ENCODE data around the gene ZNF593OS. TPM values are rescaled to one million over a fixed set of nuclear protein-coding genes. Genes with fewer than 3 reads are reported as not detected.

The ZNF593OS gene
- total and polyA plus RNA-seq, 7 experiments from 2014 or later = 0.97 TPM; not detected in 6

DNA sequence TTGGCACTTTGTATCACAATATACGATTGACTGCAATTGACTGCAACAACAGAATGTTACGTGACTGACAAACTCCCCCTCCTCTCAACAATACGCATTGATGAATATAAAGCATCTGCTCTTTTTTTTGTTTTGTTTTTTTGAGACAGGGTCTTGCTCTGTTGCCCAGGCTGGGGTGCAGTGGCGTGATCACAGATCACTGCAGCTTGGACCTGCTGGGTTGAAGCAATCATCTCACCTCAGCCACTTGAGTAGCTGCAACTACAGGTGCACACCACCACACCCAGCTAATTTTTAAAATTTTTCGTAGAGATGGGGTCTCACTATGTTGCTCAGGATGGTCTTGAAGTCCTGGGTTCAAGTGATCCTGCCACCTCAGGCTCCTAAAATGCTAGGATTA lies 41.1 kb upstream of the ZNF593OS start:
- H3K4me3 Mint-ChIP-seq = no peak overlapping the region
- Histone ChIP-seq H3K4me3 (ENCODE audit: low read length) (no peak overlapping the region), H3K9me3 (ENCODE audit: control insufficient read depth in 2 of 3, low read length in 3 of 3) (no peaks in the 10 kb centered on the region), H3K36me3 (ENCODE audit: control insufficient read depth in 2 of 3, insufficient read depth in 3 of 3, low read length in 3 of 3) (no peaks in the 10 kb centered on the region), H3K4me1 (ENCODE audit: control insufficient read depth in 2 of 2, insufficient read depth in 2 of 2, low read length in 2 of 2) (no peaks in the 10 kb centered on the region), H3K27me3 (ENCODE audit: control insufficient read depth in 2 of 2, insufficient read depth in 2 of 2, low read length in 2 of 2) (no peaks in the 10 kb centered on the region), H3K27ac (ENCODE audit: low read depth, low read length) (no peak overlapping the region)
- H3K27me3 Mint-ChIP-seq = peaks cover 0 to 25% (median 0%) of the 10 kb centered on the region in 5 donors
- no peaks in the 10 kb centered on the region for H3K9me3 Mint-ChIP-seq
- no peaks in the 10 kb centered on the region for H3K4me1 Mint-ChIP-seq
- ChIA-PET POLR2A (interaction anchor here (1.2 kb wide), 1 partner anchor 109 kb away, joined by 3 read pairs; no protein-coding TSS in a partner anchor), CTCF (no interaction called here)
- no peak for DNase-seq
- no peak for ATAC-seq
- intact Hi-C loops (cut with micrococcal nuclease) = no loop called here
- no peaks in the 10 kb centered on the region for H3K36me3 Mint-ChIP-seq
- H3K27ac Mint-ChIP-seq = no peak overlapping the region

DNA sequence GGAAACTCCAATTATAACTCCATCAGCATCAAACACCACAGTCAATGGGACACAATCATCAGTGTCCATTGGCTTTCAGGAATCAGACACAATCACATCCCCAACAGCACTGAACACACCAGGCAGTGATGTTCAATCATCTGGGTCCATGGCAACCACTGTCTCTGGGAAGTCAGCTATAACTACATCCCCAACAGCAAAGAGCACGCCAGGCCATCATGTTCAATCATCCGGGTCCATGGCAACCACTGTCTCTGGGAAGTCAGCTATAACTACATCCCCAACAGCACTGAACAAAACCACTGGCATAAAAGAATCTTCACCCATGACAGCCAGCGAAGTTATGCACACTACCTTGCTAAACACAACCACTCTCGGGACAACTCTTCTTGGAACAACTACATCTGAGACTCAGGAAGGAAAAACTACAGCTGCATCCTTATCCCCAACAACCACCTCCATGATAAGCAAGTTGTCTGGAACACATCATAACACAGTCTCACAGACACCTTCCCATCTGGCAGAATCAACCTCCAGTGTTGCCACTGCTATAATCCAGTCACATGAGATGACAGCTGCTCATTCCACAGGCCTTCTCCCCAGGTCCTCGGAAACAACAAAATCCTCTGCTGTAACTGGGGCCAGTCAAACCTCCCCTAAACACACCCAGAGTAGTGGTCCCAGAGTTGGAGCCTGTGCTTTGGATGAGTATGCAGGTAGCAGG lies 38.7 kb upstream of the ZNF593OS start:
- Histone ChIP-seq H3K27ac (ENCODE audit: low read depth, low read length) (no peak overlapping the region), H3K36me3 (ENCODE audit: control insufficient read depth in 2 of 3, insufficient read depth in 3 of 3, low read length in 3 of 3) (no peaks in the 10 kb centered on the region), H3K4me1 (ENCODE audit: control insufficient read depth in 2 of 2, insufficient read depth in 2 of 2, low read length in 2 of 2) (no peaks in the 10 kb centered on the region), H3K27me3 (ENCODE audit: control insufficient read depth in 2 of 2, insufficient read depth in 2 of 2, low read length in 2 of 2) (no peaks in the 10 kb centered on the region), H3K4me3 (ENCODE audit: low read length) (no peak overlapping the region), H3K9me3 (ENCODE audit: control insufficient read depth in 2 of 3, low read length in 3 of 3) (no peaks in the 10 kb centered on the region)
- H3K27me3 Mint-ChIP-seq = peaks cover 0 to 21% (median 0%) of the 10 kb centered on the region in 5 donors
- H3K36me3 Mint-ChIP-seq = no peaks in the 10 kb centered on the region
- H3K9me3 Mint-ChIP-seq = no peaks in the 10 kb centered on the region
- ChIA-PET POLR2A (interaction anchor here (1.4 kb wide), 1 partner anchor 8 kb away, joined by 3 read pairs; no protein-coding TSS in a partner anchor), CTCF (interaction anchor here (0.7 to 0.8 kb wide), 3 partner anchors 23 to 329 kb away, joined by 3 to 8 read pairs (median 3); no protein-coding TSS in a partner anchor)
- no peak overlapping the region for H3K27ac Mint-ChIP-seq
- no peak for ATAC-seq
- no peak for DNase-seq
- peaks cover 0 to 4% (median 0%) of the 10 kb centered on the region in 7 donors for H3K4me1 Mint-ChIP-seq
- no peak overlapping the region for H3K4me3 Mint-ChIP-seq
- intact Hi-C loops (cut with micrococcal nuclease) = no loop called here

DNA sequence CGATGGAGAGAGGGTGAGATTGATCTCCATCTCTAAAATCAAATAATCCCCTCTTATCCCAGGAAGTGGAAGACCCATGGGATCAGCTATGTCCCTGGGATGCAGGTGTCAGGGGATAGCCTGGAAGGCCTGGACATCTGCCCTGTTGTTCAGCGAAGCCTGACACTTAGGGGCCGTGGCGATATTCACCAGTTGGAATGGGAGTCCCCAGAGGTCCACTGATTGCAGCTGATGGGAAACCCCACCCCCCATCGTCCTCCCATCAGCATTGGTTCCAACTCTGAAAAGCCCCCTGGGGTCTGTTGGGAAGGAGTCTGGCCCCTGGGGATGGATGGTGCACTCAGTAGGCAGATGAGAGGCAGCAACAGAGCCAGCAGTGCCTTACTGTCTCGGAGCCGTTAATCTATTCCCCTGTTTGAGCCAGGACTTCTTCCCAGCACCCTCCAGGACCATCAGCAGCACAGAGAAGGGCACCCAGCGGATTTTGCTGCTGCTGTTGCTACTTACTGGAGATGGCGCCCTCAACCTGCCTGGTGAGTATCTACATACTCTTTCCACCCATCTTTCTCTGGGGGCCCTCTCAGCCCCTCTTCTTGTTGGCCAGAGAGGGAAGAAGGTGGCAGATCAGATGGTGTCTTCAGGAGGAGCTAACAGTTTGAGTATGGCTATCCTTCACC lies 32.1 kb upstream of the ZNF593OS start:
- POLR2A ChIA-PET = no interaction called here
- H3K27ac ChIP-seq (ENCODE audit: low read depth, low read length) = no peak overlapping the region
- H3K4me3 Mint-ChIP-seq = peak overlapping the region in 1 of 10 donors; percentile 90
- intact Hi-C loops (cut with micrococcal nuclease) = loop anchor here in 1 of 2 donors (2.0 kb wide), 1 partner anchor 31 kb away; the partner anchor contains the start of gene CEP85
- no peaks in the 10 kb centered on the region for H3K36me3 ChIP-seq (ENCODE audit: control insufficient read depth in 2 of 3, insufficient read depth in 3 of 3, low read length in 3 of 3)
- peak overlapping the region in 7 of 9 donors; percentile 75 to 98 (median 89) for H3K27ac Mint-ChIP-seq
- H3K4me1 ChIP-seq (ENCODE audit: control insufficient read depth in 2 of 2, insufficient read depth in 2 of 2, low read length in 2 of 2) = peaks cover 8 to 28% of the 10 kb centered on the region in 2 donors
- H3K27me3 Mint-ChIP-seq = peaks cover 0 to 2% (median 0%) of the 10 kb centered on the region in 5 donors
- H3K4me1 Mint-ChIP-seq = peaks cover 21 to 54% (median 39%) of the 10 kb centered on the region in 7 donors
- no peak overlapping the region for H3K4me3 ChIP-seq (ENCODE audit: low read length)
- no peaks in the 10 kb centered on the region for H3K9me3 Mint-ChIP-seq
- no peaks in the 10 kb centered on the region for H3K9me3 ChIP-seq (ENCODE audit: control insufficient read depth in 2 of 3, low read length in 3 of 3)
- H3K36me3 Mint-ChIP-seq = no peaks in the 10 kb centered on the region
- CTCF ChIA-PET = interaction anchor here (0.6 kb wide), 1 partner anchor 62 kb away, joined by 3 read pairs; no protein-coding TSS in a partner anchor
- no peaks in the 10 kb centered on the region for H3K27me3 ChIP-seq (ENCODE audit: control insufficient read depth in 2 of 2, insufficient read depth in 2 of 2, low read length in 2 of 2)
- no peak for ATAC-seq
- DNase-seq = no peak

DNA sequence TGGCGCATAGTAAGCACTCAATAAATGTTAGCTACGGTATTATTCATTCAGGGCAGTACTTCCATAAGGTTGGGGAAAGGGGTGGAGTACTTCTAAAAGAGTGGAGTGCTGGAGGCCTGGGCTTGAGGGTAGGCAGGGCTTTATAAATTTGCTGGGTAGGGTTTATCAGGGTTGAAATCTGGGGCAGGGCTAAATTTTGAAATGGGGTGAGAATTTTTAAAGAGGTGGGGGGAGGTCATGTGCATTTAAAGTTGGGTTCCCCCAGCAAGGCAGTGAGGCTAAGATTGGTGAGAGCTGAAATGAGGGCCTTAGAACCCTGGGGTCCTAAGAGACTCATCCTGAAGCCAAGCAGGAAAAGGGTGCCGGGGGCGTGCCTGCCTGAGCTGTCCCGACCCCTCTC lies 28.8 kb upstream of the ZNF593OS start:
- peaks cover 0 to 5% (median 0%) of the 10 kb centered on the region in 5 donors for H3K27me3 Mint-ChIP-seq
- Histone ChIP-seq H3K4me1 (ENCODE audit: control insufficient read depth in 2 of 2, insufficient read depth in 2 of 2, low read length in 2 of 2) (peaks cover 8 to 28% of the 10 kb centered on the region in 2 donors), H3K4me3 (ENCODE audit: low read length) (no peak overlapping the region), H3K27ac (ENCODE audit: low read depth, low read length) (no peak overlapping the region), H3K36me3 (ENCODE audit: control insufficient read depth in 2 of 3, insufficient read depth in 3 of 3, low read length in 3 of 3) (no peaks in the 10 kb centered on the region), H3K27me3 (ENCODE audit: control insufficient read depth in 2 of 2, insufficient read depth in 2 of 2, low read length in 2 of 2) (no peaks in the 10 kb centered on the region), H3K9me3 (ENCODE audit: control insufficient read depth in 2 of 3, low read length in 3 of 3) (no peaks in the 10 kb centered on the region)
- H3K4me3 Mint-ChIP-seq = peak overlapping the region in 1 of 10 donors; percentile 90
- no peak for DNase-seq
- H3K27ac Mint-ChIP-seq = peak overlapping the region; percentile 28 to 98 (median 91)
- H3K9me3 Mint-ChIP-seq = no peaks in the 10 kb centered on the region
- intact Hi-C loops (cut with micrococcal nuclease) = no loop called here
- CTCF ChIA-PET = no interaction called here
- H3K4me1 Mint-ChIP-seq = peaks cover 21 to 50% (median 39%) of the 10 kb centered on the region in 7 donors
- ATAC-seq = no peak
- no peaks in the 10 kb centered on the region for H3K36me3 Mint-ChIP-seq
- POLR2A ChIA-PET = no interaction called here

DNA sequence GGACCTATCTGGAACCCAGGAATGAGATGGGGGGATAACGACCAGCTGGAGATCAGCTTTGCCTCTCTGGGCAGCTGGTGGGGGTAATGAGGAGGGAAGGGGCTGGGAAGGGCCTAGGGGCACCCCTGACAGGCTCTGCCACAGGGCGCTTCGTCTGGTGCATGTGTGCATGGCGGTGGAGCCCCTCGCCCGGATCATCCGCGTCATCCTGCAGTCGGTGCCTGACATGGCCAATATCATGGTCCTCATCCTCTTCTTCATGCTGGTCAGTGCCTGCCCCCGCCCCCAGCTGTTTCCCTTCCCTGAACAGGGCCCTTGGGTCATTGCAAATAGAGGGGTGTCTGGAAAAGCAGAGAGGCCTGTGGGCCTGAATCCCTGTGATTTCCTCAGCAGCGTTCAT lies 26.2 kb upstream of the ZNF593OS start:
- Mint-ChIP-seq H3K27me3 (peaks cover 0 to 7% (median 0%) of the 10 kb centered on the region in 5 donors), H3K4me3 (no peak overlapping the region), H3K9me3 (no peaks in the 10 kb centered on the region), H3K27ac (peak overlapping the region in 3 of 9 donors; percentile 20 to 98 (median 42)), H3K4me1 (peaks cover 19 to 47% (median 38%) of the 10 kb centered on the region in 7 donors), H3K36me3 (no peaks in the 10 kb centered on the region)
- Histone ChIP-seq H3K4me1 (ENCODE audit: control insufficient read depth in 2 of 2, insufficient read depth in 2 of 2, low read length in 2 of 2) (peaks cover 8 to 21% of the 10 kb centered on the region in 2 donors), H3K27ac (ENCODE audit: low read depth, low read length) (no peak overlapping the region), H3K4me3 (ENCODE audit: low read length) (no peak overlapping the region), H3K36me3 (ENCODE audit: control insufficient read depth in 2 of 3, insufficient read depth in 3 of 3, low read length in 3 of 3) (no peaks in the 10 kb centered on the region), H3K9me3 (ENCODE audit: control insufficient read depth in 2 of 3, low read length in 3 of 3) (no peaks in the 10 kb centered on the region), H3K27me3 (ENCODE audit: control insufficient read depth in 2 of 2, insufficient read depth in 2 of 2, low read length in 2 of 2) (no peaks in the 10 kb centered on the region)
- ChIA-PET CTCF (no interaction called here), POLR2A (no interaction called here)
- intact Hi-C loops (cut with micrococcal nuclease) = no loop called here
- DNase-seq (no peak), ATAC-seq (no peak)

DNA sequence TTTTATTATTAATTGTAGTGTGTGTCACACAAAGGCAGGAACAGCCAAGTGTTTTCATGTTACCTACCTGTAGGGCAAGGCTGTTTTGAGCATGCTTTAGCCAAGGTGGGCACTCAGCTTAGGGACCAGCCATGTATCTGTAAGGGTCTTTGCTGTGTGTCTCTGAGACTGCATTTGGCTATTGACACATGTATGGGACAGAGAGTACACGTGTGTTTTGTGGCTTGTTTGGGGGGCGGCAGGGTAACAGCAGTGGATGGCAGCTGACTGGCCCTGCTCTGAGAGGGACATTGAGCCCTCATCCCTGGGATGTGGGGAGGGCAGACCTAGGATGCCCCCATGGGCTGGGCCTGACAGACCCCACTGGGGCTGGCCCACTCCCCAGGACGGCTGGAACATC lies 25.7 kb upstream of the ZNF593OS start:
- Histone ChIP-seq H3K4me3 (ENCODE audit: low read length) (no peak overlapping the region), H3K4me1 (ENCODE audit: control insufficient read depth in 2 of 2, insufficient read depth in 2 of 2, low read length in 2 of 2) (peaks cover 4 to 16% of the 10 kb centered on the region in 2 donors), H3K36me3 (ENCODE audit: control insufficient read depth in 2 of 3, insufficient read depth in 3 of 3, low read length in 3 of 3) (no peaks in the 10 kb centered on the region), H3K9me3 (ENCODE audit: control insufficient read depth in 2 of 3, low read length in 3 of 3) (no peaks in the 10 kb centered on the region), H3K27ac (ENCODE audit: low read depth, low read length) (no peak overlapping the region), H3K27me3 (ENCODE audit: control insufficient read depth in 2 of 2, insufficient read depth in 2 of 2, low read length in 2 of 2) (no peaks in the 10 kb centered on the region)
- ChIA-PET CTCF (no interaction called here), POLR2A (no interaction called here)
- H3K27me3 Mint-ChIP-seq = peaks cover 0 to 7% (median 0%) of the 10 kb centered on the region in 5 donors
- H3K4me1 Mint-ChIP-seq = peaks cover 14 to 45% (median 36%) of the 10 kb centered on the region in 7 donors
- DNase-seq = no peak
- intact Hi-C loops (cut with micrococcal nuclease) = no loop called here
- no peak overlapping the region for H3K4me3 Mint-ChIP-seq
- peak overlapping the region in 1 of 9 donors; percentile 10 for H3K27ac Mint-ChIP-seq
- no peak for ATAC-seq
- no peaks in the 10 kb centered on the region for H3K36me3 Mint-ChIP-seq
- H3K9me3 Mint-ChIP-seq = no peaks in the 10 kb centered on the region

Data from naive thymus-derived CD4-positive, alpha-beta T cell (primary cell).